ENCODE data around the gene PRUNE2.

PRUNE2 gene

GRCh38 chr9:76681556-76681955 lies 224.4 kb downstream of the PRUNE2 start:
- TF ChIP-seq, protein P1, sequence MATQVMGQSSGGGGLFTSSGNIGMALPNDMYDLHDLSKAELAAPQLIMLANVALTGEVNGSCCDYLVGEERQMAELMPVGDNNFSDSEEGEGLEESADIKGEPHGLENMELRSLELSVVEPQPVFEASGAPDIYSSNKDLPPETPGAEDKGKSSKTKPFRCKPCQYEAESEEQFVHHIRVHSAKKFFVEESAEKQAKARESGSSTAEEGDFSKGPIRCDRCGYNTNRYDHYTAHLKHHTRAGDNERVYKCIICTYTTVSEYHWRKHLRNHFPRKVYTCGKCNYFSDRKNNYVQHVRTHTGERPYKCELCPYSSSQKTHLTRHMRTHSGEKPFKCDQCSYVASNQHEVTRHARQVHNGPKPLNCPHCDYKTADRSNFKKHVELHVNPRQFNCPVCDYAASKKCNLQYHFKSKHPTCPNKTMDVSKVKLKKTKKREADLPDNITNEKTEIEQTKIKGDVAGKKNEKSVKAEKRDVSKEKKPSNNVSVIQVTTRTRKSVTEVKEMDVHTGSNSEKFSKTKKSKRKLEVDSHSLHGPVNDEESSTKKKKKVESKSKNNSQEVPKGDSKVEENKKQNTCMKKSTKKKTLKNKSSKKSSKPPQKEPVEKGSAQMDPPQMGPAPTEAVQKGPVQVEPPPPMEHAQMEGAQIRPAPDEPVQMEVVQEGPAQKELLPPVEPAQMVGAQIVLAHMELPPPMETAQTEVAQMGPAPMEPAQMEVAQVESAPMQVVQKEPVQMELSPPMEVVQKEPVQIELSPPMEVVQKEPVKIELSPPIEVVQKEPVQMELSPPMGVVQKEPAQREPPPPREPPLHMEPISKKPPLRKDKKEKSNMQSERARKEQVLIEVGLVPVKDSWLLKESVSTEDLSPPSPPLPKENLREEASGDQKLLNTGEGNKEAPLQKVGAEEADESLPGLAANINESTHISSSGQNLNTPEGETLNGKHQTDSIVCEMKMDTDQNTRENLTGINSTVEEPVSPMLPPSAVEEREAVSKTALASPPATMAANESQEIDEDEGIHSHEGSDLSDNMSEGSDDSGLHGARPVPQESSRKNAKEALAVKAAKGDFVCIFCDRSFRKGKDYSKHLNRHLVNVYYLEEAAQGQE (IDR thresholded peaks at IDR 0.05; ENCODE audit: insufficient read depth in 1 of 2, low read depth in 2 of 2, low read length in 2 of 2) = no peak
- TF ChIP-seq SIN3A (IDR thresholded peaks at IDR 0.05; ENCODE audit: borderline replicate concordance, insufficient read depth, low read length) (no peak), POLR2AphosphoS5 (IDR thresholded peaks at IDR 0.05; ENCODE audit: low read depth, low read length) (no peak), FOXP2 (optimal IDR thresholded peaks at IDR 0.05; ENCODE audit: borderline replicate concordance, extremely low read depth, extremely low read length, insufficient read depth) (no peak), TAF1 (IDR thresholded peaks at IDR 0.05; ENCODE audit: borderline replicate concordance, insufficient read depth, low read length) (no peak)

DNA sequence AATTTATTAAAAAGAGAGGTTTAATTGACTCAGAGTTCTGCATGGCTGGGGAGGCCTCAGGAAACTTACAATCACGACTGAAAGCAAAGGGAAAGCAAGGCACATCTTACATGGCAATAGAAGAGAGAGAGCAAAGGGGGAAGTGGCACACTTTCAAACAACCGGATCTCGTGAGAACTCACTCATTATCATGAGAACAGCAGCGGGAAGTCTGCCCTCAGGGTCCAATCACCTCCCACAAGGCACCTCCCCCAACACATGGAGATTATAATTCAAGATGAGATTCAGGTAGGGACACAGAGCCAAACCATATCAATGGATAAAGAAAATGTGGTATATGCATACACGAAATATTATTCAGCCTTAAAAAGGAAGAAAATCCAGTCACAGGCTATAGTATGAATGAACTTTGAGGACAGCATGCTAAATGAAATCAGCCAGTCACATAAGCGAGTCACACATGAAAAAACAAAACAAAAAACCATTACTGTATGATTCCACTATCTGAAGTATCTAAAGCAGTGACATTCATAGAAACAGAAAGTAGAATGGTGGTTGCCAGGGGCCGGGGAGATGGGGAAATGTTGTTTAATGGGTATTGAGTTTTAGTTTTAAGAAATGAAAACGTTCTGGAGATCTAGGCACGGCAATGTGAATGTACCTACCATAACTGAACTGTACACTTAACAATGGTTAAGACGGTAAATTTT lies 225.0 kb downstream of the PRUNE2 start:
- TF ChIP-seq, protein P1 (IDR thresholded peaks at IDR 0.05; ENCODE audit: insufficient read depth in 1 of 2, low read depth in 2 of 2, low read length in 2 of 2) = no peak
- no peak for TF ChIP-seq SIN3A (IDR thresholded peaks at IDR 0.05; ENCODE audit: borderline replicate concordance, insufficient read depth, low read length)
- TF ChIP-seq TAF1 (IDR thresholded peaks at IDR 0.05; ENCODE audit: borderline replicate concordance, insufficient read depth, low read length) = no peak
- no peak for TF ChIP-seq POLR2AphosphoS5 (IDR thresholded peaks at IDR 0.05; ENCODE audit: low read depth, low read length)
- no peak for TF ChIP-seq FOXP2 (optimal IDR thresholded peaks at IDR 0.05; ENCODE audit: borderline replicate concordance, extremely low read depth, extremely low read length, insufficient read depth)

- TF ChIP-seq FOXP2 (optimal IDR thresholded peaks at IDR 0.05; ENCODE audit: borderline replicate concordance, extremely low read depth, extremely low read length, insufficient read depth) = no peak
- TF ChIP-seq TAF1 (IDR thresholded peaks at IDR 0.05; ENCODE audit: borderline replicate concordance, insufficient read depth, low read length) = no peak
- TF ChIP-seq, protein P1 (IDR thresholded peaks at IDR 0.05; ENCODE audit: insufficient read depth in 1 of 2, low read depth in 2 of 2, low read length in 2 of 2) = no peak
- no peak for TF ChIP-seq POLR2AphosphoS5 (IDR thresholded peaks at IDR 0.05; ENCODE audit: low read depth, low read length)
- TF ChIP-seq SIN3A (IDR thresholded peaks at IDR 0.05; ENCODE audit: borderline replicate concordance, insufficient read depth, low read length) = no peak
Measured at GRCh38 chr9:76677481-76678055, 228.3 kb downstream of the PRUNE2 start.

- no peak for TF ChIP-seq TAF1 (IDR thresholded peaks at IDR 0.05; ENCODE audit: borderline replicate concordance, insufficient read depth, low read length)
- TF ChIP-seq, protein P1 (IDR thresholded peaks at IDR 0.05; ENCODE audit: insufficient read depth in 1 of 2, low read depth in 2 of 2, low read length in 2 of 2) = no peak
- no peak for TF ChIP-seq POLR2AphosphoS5 (IDR thresholded peaks at IDR 0.05; ENCODE audit: low read depth, low read length)
- TF ChIP-seq SIN3A (IDR thresholded peaks at IDR 0.05; ENCODE audit: borderline replicate concordance, insufficient read depth, low read length) = no peak
- TF ChIP-seq FOXP2 (optimal IDR thresholded peaks at IDR 0.05; ENCODE audit: borderline replicate concordance, extremely low read depth, extremely low read length, insufficient read depth) = no peak
Measured at GRCh38 chr9:76676857-76677256, 229.1 kb downstream of the PRUNE2 start.
